Neural cell (in vitro differentiated cells): ENCODE measurements around the gene GOLM1. TPM values are rescaled to one million over a fixed set of nuclear protein-coding genes. Genes with fewer than 3 reads are reported as not detected.
"Not testable (repeated sequence)": the region's sequence is repeated elsewhere in the genome, so short reads cannot be mapped to it uniquely, and the experiment has no call there.

Source experiments
- H2AFZ ChIP-seq: fragments of 200-600, 300-800 bp; sonication (generic), shearing (Covaris generic); 2 replicates; pipeline ENCODE4 v1.6.0; 2014; ENCODE audit warnings: low read depth, mild to moderate bottlenecking, antibody characterized with exemption, low read length, moderate library complexity
- H3F3A ChIP-seq: fragments of 200-600 bp; shearing (Covaris generic); 2 replicates; pipeline ENCODE4 v1.6.1; 2016; ENCODE audit warnings: mild to moderate bottlenecking, moderate library complexity, mixed read lengths, antibody characterized with exemption, low read length; ENCODE audit not compliant: insufficient read depth, poor library complexity, severe bottlenecking
- H3K27ac ChIP-seq: fragments of 200-600, 300-800 bp; sonication (generic), shearing (Covaris generic); 2 replicates; pipeline ENCODE4 v1.5.1; 2014; ENCODE audit warnings: mild to moderate bottlenecking, low read length, moderate library complexity
- H3K27me3 ChIP-seq: fragments of 300-800, 200-600 bp; sonication (generic), shearing (Covaris generic); 2 replicates; pipeline ENCODE4 v1.6.0; 2014; ENCODE audit warnings: mild to moderate bottlenecking, low read depth, low read length, moderate library complexity; ENCODE audit not compliant: insufficient read depth
- H3K36me3 ChIP-seq: fragments of 300-800, 200-600 bp; sonication (generic), shearing (Covaris generic); 2 replicates; pipeline ENCODE4 v1.5.1; 2014; ENCODE audit warnings: mild to moderate bottlenecking, antibody characterized with exemption, low read length, moderate library complexity; ENCODE audit not compliant: insufficient read depth
- H3K4me2 ChIP-seq: fragments of 300-800, 200-600 bp; sonication (generic), shearing (Covaris generic); 2 replicates; pipeline ENCODE4 v1.6.0; 2014; ENCODE audit warnings: mild to moderate bottlenecking, low read length
- H3K4me3 ChIP-seq: fragments of 300-800, 200-600 bp; sonication (generic), shearing (Covaris generic); 2 replicates; pipeline ENCODE4 v1.5.1; 2014; ENCODE audit warnings: mild to moderate bottlenecking, low read length, moderate library complexity
- H3K79me2 ChIP-seq: fragments of 200-600 bp; shearing (Covaris generic); replicated peaks from 2 replicates; pipeline ENCODE4 v1.6.0; 2014; ENCODE audit warnings: mild to moderate bottlenecking, low read length, moderate library complexity; ENCODE audit not compliant: insufficient read depth
- H3K9ac ChIP-seq: fragments of 300-800, 200-600 bp; sonication (generic), shearing (Covaris generic); 2 replicates; pipeline ENCODE4 v1.6.1; 2016; ENCODE audit warnings: mild to moderate bottlenecking, low read length, mixed read lengths
- H3K9me2 ChIP-seq: fragments of 200-600 bp; shearing (Covaris generic); 2 replicates; pipeline ENCODE4 v1.6.1; 2016; ENCODE audit warnings: mild to moderate bottlenecking, low read length, mixed read lengths; ENCODE audit not compliant: insufficient read depth
- H3K9me3 ChIP-seq: fragments of 200-600, 300-800 bp; sonication (generic), shearing (Covaris generic); 2 replicates; pipeline ENCODE4 v1.6.1; 2016; ENCODE audit warnings: mild to moderate bottlenecking, mixed run types, low read length, moderate library complexity, mixed read lengths
- H4K20me1 ChIP-seq: fragments of 200-600 bp; shearing (Covaris generic); 2 replicates; pipeline ENCODE4 v1.6.1; 2016; ENCODE audit warnings: mild to moderate bottlenecking, mixed run types; ENCODE audit not compliant: insufficient read depth
- EP300 ChIP-seq: fragments of 450-650 bp; conservative IDR thresholded peaks from 2 replicates; pipeline ENCODE4 v1.6.1; 2014; ENCODE audit warnings: antibody characterized with exemption, mild to moderate bottlenecking, moderate library complexity; ENCODE audit not compliant: poor library complexity, severe bottlenecking
- EZH2 ChIP-seq: fragments of 200-600, 300-800 bp; shearing (Covaris generic), sonication (generic); IDR thresholded peaks from 2 replicates; pipeline ENCODE4 v1.6.1; 2014; ENCODE audit warnings: antibody characterized with exemption, low read length, borderline replicate concordance, mild to moderate bottlenecking; ENCODE audit not compliant: insufficient read depth, poor library complexity, severe bottlenecking
- MXI1 ChIP-seq: fragments of 450-650 bp; conservative IDR thresholded peaks from 2 replicates; pipeline ENCODE4 v1.6.1; 2014; ENCODE audit warnings: antibody characterized with exemption, mild to moderate bottlenecking; ENCODE audit not compliant: poor library complexity, severe bottlenecking
- POLR2AphosphoS5 ChIP-seq: IDR thresholded peaks from 2 replicates; pipeline ENCODE4 v1.6.1; 2012
- RAD21 ChIP-seq: fragments of 450-650 bp; conservative IDR thresholded peaks from 2 replicates; pipeline ENCODE4 v1.6.1; 2014; ENCODE audit warnings: antibody characterized with exemption, mild to moderate bottlenecking, moderate library complexity
- SMC3 ChIP-seq: fragments of 450-650 bp; conservative IDR thresholded peaks from 2 replicates; pipeline ENCODE4 v1.6.1; 2014; ENCODE audit warnings: antibody characterized with exemption, mild to moderate bottlenecking, moderate library complexity; ENCODE audit not compliant: poor library complexity
- TAF1 ChIP-seq: IDR thresholded peaks from 2 replicates; pipeline ENCODE4 v1.6.1; 2012; ENCODE audit warnings: low read depth
- polyA plus RNA-seq: library from polyadenylated mRNA; depleted of rRNA; stranded (reverse); fragments of >200 nt; gene quantifications from 2 replicates; pipeline ENCODE4 v1.2.3, GENCODE V29; 2014
- TF ChIP-seq, protein P1 (sequence below): IDR thresholded peaks from 2 replicates; pipeline ENCODE4 v1.6.1; 2012; ENCODE audit warnings: borderline replicate concordance
- TF ChIP-seq, protein P2 (sequence below): fragments of 450-650 bp; IDR thresholded peaks from 2 replicates; pipeline ENCODE4 v1.5.1; 2014; ENCODE audit warnings: antibody characterized with exemption, mild to moderate bottlenecking, moderate library complexity; ENCODE audit not compliant: poor library complexity, severe bottlenecking

The GOLM1 gene
- polyA plus RNA-seq, 1 donor from 2014 or later = 77.4 TPM

DNA sequence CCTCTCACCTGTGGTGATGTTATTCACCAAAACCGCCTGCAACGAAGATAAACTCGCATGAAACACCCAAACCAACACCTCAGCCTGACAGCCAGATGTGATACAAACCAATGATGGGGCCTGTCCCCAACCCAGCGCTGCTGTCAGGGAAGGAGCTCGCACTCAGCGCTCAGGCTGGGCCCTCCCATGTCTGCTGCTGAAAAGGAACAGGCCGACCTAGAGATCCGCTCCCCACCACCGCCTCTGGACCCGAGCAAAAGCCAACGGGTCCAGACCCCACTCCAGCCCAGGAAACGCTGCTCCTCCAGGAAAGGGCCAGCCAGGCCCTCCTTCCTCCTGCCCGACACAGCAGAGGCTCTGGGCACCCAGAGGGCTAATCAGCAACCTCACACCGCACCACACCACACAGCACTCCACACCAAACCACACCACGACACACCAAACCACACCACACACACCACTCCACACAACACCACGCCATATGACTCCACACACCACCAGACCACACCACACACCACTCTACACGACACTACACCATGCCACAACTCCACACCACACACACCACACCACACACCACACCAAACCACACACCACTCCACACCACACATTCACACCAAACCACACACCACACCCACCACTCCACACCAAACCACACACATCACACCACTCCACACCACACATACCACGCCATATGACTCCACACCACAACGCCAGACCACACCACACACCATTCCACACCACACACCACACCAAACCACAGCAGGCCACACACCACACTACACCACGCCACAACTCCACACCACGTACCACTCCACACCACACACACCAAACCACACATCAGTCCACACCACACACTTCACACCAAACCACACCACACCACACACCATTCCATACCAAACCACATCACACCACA is 46.5 kb downstream of the GOLM1 start:
- no peak overlapping the region for H3K4me2 ChIP-seq
- TF ChIP-seq EZH2 (no peak), POLR2AphosphoS5 (no peak), EP300 (no peak), MXI1 (no peak), TAF1 (no peak), SMC3 (no peak), RAD21 (no peak)
- TF ChIP-seq, protein P1, sequence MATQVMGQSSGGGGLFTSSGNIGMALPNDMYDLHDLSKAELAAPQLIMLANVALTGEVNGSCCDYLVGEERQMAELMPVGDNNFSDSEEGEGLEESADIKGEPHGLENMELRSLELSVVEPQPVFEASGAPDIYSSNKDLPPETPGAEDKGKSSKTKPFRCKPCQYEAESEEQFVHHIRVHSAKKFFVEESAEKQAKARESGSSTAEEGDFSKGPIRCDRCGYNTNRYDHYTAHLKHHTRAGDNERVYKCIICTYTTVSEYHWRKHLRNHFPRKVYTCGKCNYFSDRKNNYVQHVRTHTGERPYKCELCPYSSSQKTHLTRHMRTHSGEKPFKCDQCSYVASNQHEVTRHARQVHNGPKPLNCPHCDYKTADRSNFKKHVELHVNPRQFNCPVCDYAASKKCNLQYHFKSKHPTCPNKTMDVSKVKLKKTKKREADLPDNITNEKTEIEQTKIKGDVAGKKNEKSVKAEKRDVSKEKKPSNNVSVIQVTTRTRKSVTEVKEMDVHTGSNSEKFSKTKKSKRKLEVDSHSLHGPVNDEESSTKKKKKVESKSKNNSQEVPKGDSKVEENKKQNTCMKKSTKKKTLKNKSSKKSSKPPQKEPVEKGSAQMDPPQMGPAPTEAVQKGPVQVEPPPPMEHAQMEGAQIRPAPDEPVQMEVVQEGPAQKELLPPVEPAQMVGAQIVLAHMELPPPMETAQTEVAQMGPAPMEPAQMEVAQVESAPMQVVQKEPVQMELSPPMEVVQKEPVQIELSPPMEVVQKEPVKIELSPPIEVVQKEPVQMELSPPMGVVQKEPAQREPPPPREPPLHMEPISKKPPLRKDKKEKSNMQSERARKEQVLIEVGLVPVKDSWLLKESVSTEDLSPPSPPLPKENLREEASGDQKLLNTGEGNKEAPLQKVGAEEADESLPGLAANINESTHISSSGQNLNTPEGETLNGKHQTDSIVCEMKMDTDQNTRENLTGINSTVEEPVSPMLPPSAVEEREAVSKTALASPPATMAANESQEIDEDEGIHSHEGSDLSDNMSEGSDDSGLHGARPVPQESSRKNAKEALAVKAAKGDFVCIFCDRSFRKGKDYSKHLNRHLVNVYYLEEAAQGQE = no peak
- TF ChIP-seq, protein P2, sequence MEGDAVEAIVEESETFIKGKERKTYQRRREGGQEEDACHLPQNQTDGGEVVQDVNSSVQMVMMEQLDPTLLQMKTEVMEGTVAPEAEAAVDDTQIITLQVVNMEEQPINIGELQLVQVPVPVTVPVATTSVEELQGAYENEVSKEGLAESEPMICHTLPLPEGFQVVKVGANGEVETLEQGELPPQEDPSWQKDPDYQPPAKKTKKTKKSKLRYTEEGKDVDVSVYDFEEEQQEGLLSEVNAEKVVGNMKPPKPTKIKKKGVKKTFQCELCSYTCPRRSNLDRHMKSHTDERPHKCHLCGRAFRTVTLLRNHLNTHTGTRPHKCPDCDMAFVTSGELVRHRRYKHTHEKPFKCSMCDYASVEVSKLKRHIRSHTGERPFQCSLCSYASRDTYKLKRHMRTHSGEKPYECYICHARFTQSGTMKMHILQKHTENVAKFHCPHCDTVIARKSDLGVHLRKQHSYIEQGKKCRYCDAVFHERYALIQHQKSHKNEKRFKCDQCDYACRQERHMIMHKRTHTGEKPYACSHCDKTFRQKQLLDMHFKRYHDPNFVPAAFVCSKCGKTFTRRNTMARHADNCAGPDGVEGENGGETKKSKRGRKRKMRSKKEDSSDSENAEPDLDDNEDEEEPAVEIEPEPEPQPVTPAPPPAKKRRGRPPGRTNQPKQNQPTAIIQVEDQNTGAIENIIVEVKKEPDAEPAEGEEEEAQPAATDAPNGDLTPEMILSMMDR = no peak
- no peaks in the 10 kb centered on the region for H3K79me2 ChIP-seq
- no peaks in the 10 kb centered on the region for H3K27me3 ChIP-seq
- H4K20me1 ChIP-seq = no peaks in the 10 kb centered on the region
- no peaks in the 10 kb centered on the region for H3K9me3 ChIP-seq
- no peaks in the 10 kb centered on the region for H3F3A ChIP-seq
- no peaks in the 10 kb centered on the region for H3K9me2 ChIP-seq
- H3K4me3 ChIP-seq = no peak overlapping the region
- H3K9ac ChIP-seq = no peak overlapping the region
- no peaks in the 10 kb centered on the region for H3K36me3 ChIP-seq
- no peak overlapping the region for H3K27ac ChIP-seq
- H2AFZ ChIP-seq = no peak overlapping the region

DNA sequence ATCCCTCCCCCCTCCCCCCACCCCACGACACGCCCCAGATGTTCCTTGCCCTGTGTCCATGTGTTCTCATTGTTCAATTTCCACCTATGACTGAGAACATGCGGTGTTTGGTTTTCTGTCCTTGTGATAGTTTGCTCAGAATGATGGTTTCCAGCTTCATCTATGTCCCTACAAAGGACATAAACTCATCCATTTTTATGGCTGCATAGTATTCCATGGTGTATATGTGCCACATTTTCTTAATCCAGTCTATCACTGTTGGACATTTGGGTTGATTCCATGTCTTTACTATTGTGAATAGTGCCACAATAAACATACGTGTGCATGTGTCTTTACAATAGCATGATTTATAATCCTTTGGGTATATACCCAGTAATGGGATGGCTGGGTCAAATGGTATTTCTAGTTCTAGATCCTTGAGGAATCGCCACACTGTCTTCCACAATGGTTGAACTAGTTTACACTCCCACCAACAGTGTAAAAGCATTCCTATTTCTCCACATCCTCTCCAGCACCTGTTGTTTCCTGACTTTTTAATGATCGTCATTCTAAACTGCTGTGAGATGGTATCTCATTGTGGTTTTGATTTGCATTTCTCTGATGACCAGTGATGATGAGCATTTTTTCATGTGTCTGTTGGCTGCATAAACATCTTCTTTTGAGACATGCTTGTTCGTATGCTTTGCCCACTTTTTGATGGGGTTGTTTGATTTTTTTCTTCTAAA is 51.2 kb downstream of the GOLM1 start:
- not testable (repeated sequence) for H3K4me2 ChIP-seq, H2AFZ ChIP-seq, H3K36me3 ChIP-seq, H3K79me2 ChIP-seq, H3K9me2 ChIP-seq, H3F3A ChIP-seq, H3K27me3 ChIP-seq, H4K20me1 ChIP-seq, H3K9me3 ChIP-seq, H3K9ac ChIP-seq, H3K4me3 ChIP-seq, H3K27ac ChIP-seq
